Measurements from ENCODE around the gene GLDN. TPM values are rescaled to one million over a fixed set of nuclear protein-coding genes. Genes with fewer than 3 reads are reported as not detected.

The GLDN gene
- total RNA-seq, 4 donors from 2014 or later, result 36.2 to 86.1 (median 60.0) TPM

DNA sequence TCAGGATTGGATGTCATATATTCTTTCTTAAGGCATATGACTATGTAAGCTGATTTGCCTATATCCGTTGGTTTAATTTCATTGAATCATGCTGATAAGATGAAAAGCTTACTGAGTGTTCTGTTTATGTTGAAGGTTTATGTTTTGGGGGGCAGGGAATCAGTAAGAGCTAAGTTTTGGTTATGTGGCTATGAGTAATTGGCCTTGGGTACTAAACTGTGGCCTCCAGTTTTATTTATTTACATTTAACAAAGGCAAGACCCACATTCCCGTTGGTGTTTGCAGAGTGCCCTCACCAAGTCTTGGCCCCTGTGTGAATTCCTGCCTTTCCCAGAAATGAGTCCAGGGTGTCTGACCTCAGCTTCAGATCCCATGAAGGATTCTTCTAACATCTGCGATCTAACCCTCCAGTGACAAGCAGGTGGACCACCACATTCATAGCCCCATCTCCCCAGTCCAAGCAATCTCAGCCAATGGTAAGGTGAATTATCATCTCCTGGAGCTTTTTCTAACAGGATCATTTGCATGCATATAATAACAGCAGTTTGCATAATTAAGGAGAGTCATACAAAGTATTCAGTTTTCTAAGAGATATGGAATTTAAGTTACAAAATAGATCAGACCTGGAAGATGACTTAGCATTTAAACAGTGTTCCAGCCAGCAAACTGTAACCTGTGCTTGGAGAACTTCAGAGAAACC is 27.4 kb downstream of the GLDN start:
- TF ChIP-seq, protein P1, sequence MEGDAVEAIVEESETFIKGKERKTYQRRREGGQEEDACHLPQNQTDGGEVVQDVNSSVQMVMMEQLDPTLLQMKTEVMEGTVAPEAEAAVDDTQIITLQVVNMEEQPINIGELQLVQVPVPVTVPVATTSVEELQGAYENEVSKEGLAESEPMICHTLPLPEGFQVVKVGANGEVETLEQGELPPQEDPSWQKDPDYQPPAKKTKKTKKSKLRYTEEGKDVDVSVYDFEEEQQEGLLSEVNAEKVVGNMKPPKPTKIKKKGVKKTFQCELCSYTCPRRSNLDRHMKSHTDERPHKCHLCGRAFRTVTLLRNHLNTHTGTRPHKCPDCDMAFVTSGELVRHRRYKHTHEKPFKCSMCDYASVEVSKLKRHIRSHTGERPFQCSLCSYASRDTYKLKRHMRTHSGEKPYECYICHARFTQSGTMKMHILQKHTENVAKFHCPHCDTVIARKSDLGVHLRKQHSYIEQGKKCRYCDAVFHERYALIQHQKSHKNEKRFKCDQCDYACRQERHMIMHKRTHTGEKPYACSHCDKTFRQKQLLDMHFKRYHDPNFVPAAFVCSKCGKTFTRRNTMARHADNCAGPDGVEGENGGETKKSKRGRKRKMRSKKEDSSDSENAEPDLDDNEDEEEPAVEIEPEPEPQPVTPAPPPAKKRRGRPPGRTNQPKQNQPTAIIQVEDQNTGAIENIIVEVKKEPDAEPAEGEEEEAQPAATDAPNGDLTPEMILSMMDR (IDR thresholded peaks at IDR 0.05; ENCODE audit: low read depth), result no peak

DNA sequence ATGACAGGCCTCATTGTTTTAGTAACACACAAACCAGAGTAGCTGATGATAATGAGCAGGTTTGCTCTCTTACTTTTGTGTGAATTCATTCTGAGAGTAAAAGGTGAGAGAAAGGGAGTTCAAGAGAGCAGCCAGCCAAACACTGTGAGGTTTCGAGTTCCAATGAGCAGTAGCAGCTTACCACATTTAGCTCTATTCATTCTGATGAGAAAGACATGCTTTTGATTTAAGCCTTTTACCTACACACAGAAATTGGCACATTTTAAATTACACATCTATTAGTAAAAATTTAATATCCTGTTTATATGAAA is 28.0 kb downstream of the GLDN start:
- TF ChIP-seq, protein P1 (IDR thresholded peaks at IDR 0.05; ENCODE audit: low read depth), result no peak

DNA sequence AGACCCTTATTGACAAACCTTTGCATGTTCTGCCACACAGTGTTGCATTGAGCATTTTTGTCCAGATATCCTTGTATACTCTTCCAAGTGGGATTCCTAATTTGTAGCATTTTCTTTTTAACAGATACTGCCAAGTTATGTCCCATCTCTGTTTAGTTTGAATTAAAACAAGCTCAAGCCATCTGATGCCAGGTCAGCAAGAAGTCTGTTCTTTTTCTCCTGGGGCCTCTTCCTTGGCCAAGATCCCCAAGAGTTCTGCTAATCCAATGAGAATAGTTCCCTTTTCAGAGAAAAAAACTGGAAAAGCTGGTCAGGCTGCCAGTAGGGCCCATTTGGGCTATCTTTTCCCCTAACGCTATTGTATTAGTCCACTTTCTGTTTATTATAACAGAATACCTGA is 29.8 kb downstream of the GLDN start:
- TF ChIP-seq, protein P1 (IDR thresholded peaks at IDR 0.05; ENCODE audit: low read depth), result no peak

DNA sequence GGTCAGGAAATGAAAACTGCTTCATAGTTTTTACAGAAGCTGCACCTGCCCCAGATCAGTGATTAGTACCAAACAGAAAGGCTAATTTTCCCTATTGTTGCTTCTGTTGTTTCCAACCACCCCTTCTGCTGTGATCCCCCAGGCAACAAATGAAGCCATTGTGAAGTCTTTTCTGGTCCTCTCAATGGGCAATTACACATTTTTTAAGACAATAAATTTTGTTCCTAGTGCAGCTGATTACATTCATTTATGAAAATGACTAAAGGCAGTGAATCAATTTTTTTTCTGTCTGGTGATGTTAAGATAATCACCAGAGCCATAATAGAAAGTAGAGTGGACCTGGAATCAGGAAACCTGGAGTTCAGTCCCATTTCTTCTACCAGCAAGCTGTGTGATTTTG is 32.7 kb downstream of the GLDN start:
- TF ChIP-seq, protein P1 (IDR thresholded peaks at IDR 0.05; ENCODE audit: low read depth), result no peak

DNA sequence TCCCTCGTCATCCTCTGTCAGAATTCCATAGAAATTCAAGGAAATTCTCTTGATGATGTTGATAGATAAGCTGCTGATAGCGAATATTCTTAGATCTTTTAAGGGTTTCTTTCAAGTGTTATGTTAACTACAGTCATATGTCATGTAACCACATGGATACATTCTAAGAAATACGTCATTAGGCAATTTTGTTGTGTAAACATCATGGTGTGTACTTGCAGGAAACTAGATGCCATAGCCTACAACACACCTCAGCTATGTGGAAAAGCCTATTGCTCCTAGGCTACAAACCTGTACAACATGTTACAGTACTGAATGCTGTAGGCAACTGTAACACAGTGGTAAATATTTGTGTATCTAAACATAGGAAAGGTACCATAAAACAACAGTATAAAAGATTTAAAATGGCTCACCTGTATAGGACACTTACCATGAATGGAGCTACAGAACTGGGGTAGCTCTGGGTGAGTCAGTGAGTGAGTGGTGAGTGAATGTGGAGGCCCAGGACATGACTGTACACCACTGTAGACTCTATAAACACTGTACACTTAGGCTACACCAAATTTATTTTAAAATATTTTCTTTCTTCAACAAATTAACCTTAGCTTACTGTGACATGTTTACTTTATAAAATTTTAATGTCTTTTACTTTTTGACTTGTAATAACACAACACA is 34.6 kb downstream of the GLDN start:
- TF ChIP-seq, protein P1 (IDR thresholded peaks at IDR 0.05; ENCODE audit: low read depth), result no peak

DNA sequence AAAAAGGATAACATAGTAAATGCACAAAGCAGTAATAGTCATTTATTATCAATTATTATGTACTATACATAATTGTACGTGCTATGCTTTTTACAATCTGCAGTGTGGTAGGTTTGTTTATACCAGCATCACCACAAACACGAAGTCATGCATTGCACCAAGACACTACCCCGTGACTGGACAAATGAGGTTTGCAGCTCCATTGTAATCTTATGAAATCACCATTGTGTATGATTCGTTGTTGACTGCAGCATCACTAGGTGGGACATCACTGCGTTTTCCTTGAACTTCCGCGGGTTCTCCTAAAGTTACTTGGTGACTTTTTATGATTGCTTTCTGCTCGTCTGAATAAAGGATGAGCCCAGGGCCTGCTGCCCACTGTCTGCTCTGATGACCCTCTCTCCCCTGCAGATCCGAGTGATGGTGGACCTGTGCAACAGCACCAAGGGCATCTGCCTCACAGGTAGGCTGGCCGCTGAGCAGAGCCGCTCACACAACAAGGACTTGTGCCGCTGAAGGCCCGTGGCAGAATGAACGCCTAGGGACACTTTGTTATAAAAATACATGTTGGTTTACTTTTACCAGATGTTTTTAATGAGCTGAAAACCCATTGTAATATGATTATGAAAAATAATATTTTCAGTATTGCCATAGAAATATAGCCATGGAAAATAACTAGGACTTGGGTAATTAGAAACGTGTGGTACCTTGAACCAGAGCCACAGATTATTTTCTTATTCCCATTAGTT is 35.8 kb downstream of the GLDN start:
- TF ChIP-seq, protein P1 (IDR thresholded peaks at IDR 0.05; ENCODE audit: low read depth), result no peak

DNA sequence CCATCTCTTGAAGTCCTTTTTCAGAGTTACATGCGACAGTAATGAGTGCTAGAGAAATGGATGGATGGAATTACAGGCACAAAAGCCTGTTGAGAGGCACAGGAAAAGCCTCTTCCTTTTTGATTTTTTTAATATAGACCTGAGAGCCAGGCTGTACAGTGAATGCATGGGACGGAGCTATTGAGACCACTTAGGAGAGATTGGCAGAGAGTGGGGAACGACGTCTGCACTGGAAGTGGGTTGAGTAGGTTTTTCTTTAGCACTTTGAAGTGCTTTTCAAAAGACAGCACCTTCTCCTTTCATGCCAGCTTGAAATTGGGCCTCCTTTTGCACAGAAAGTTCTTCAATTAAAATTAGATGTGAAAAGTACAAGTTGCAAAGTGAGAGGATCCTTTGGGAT is 37.0 kb downstream of the GLDN start:
- TF ChIP-seq, protein P1 (IDR thresholded peaks at IDR 0.05; ENCODE audit: low read depth), result no peak
